ENCODE measurements around the gene STRN3.

The STRN3 gene

GRCh38 chr14:30873308-30874119, 152.7 kb downstream of the STRN3 start:
- DNase-seq (ENCODE audit: low read depth, low spot score): no peak

GRCh38 chr14:30872602-30873001, 153.6 kb downstream of the STRN3 start:
- DNase-seq (ENCODE audit: low read depth, low spot score): no peak

DNA sequence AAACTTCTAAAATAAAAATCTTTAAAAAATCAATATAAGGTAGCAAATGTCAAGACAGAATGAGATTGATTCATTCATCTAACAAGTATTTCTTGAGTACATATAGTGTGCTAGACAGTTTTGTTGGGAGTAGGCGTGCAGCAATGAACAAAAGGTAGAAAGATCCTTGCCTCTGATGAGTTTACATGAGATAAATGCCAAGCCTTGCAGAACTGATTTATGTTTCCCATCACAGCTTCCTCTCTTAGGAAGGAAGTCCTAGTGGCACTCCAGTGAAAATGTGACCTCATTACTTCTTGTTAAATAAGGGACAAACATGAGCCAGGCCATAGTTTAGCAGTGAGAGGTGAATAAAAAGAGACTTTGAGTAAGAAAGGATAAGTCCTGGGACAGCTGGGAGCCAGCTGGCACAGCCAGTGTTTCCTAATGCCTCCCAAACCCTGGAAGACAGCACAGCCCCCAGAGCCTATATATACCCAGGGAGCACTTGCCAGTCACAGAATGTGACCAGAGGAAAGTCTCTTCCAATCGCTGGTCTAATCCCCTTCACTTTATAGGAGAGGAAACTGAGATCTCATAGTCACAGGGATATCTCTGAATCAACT, 156.5 kb downstream of the STRN3 start:
- DNase-seq (ENCODE audit: low read depth, low spot score): no peak

- DNase-seq (ENCODE audit: low read depth, low spot score): no peak
Measured at GRCh38 chr14:30868736-30869135, 157.4 kb downstream of the STRN3 start.

DNA sequence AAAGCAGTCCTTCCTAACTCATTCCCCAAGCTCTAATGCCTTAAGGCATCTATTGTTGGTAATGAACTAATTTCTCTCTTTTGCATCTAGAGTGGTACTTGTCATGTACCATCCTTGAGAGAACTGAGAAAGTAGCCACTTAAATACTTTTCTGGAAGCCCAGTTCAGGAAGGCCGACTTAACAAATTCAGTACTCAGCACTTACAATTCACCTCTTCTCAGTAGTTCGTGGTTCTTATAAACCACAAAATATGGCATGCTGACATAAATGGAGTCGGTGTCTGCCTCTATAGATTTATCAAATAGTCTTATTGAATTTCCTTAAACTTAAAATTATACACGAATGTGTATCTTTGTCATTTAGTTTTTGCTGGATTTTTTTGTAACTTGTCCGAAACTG, 161.2 kb downstream of the STRN3 start:
- no peak for DNase-seq (ENCODE audit: low read depth, low spot score)

GRCh38 chr14:30861200-30861599, 165.0 kb downstream of the STRN3 start:
- DNase-seq (ENCODE audit: low read depth, low spot score): no peak

GRCh38 chr14:30855345-30856037, 170.7 kb downstream of the STRN3 start:
- no peak for DNase-seq (ENCODE audit: low read depth, low spot score)

DNA sequence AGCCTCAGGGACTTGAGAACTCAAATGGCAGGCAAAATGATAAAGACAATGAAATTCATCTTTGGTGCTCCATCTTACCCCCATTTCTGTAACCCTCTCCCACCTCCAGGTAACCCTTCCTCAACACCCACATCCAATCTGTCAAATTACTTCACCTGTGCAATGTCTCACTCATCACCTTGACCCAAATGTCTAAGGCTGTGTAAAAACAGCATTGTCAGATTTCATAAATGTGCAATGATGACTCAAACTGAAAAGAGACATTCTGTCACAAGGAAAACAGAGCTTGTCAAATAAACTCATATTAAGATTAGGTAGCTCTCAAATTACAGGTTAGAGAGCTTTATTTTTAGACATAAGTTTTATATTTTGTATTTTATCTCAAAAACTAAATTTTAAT, 171.7 kb downstream of the STRN3 start:
- DNase-seq (ENCODE audit: low read depth, low spot score): no peak

DNA sequence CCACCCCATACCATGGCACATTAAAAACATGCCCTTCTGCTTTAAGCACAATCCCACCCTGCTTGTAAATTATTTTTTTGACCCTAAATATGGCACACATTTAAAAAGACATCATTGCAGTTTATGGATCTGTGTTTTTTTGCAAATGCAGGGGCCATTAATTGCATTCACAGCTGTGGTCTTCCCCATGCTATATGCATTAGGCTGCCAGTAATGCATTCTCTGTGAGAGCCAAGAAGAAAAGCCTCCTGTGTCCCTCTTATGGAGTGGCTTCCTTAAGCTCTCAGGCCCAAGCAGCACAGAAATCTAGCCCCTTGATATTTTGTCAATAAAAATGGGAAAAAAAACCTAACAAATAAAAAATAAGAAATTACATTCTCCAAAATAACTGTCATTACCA, 172.2 kb downstream of the STRN3 start:
- DNase-seq (ENCODE audit: low read depth, low spot score): no peak

- DNase-seq (ENCODE audit: low read depth, low spot score): no peak
Measured at GRCh38 chr14:30849983-30850382, 176.2 kb downstream of the STRN3 start.

GRCh38 chr14:30849354-30849753, 176.8 kb downstream of the STRN3 start:
- DNase-seq (ENCODE audit: low read depth, low spot score): no peak

- DNase-seq (ENCODE audit: low read depth, low spot score): no peak
Measured at GRCh38 chr14:30848449-30849240, 177.5 kb downstream of the STRN3 start.

Data from smooth muscle cell of the brain vasculature (primary cell).